SK-N-SH (cell line): ENCODE results near the gene PRR20G. TPM values are rescaled to one million over a fixed set of nuclear protein-coding genes. Genes with fewer than 3 reads are reported as not detected.

ENCODE experiments used
- CTCF ChIA-PET: fragments of 300-600, 350-600 bp; formaldehyde crosslinking; extraction: SDS; loops from one replicate; lab custom pipeline; 2021; lab: Yijun Ruan, JAX
- POLR2A ChIA-PET: fragments of 350-600 bp; sonication (Branson Sonifier 250); formaldehyde crosslinking; extraction: SDS; loops from one replicate; lab custom pipeline; 2020; ENCODE audit warnings: antibody characterized with exemption, inconsistent platforms; lab: Yijun Ruan, JAX
- DNase-seq: peaks from one replicate; pipeline ENCODE4 v3.0.0; 2012
- H2AFZ ChIP-seq: fragments of 200-600 bp; sonication (generic); 2 replicates; pipeline ENCODE4 v1.8.1; 2016; ENCODE audit warnings: antibody characterized with exemption, mild to moderate bottlenecking, low read depth
- H3F3A ChIP-seq: fragments of 200-600 bp; sonication (generic); replicated peaks from 2 replicates; pipeline ENCODE3; 2016; ENCODE audit warnings: antibody characterized with exemption, mild to moderate bottlenecking; ENCODE audit not compliant: insufficient read depth
- H3K27ac ChIP-seq, 2 experiments: fragments of 200-500 bp in 1 of 2; fragments of 200-600 bp in 1 of 2; sonication (Bioruptor generic) in 1 of 2; sonication (generic), shearing (Covaris generic) in 1 of 2; 2 replicates each; pipeline versions ENCODE4 v1.5.1 to v1.6.1; 2014 to 2016; ENCODE audit warnings: low read depth in 2 of 2, inconsistent platforms in 1 of 2, low read length in 1 of 2, mild to moderate bottlenecking in 1 of 2, mixed read lengths in 1 of 2
- H3K27me3 ChIP-seq: fragments of 200-600 bp; sonication (generic), shearing (Covaris generic); 2 replicates; pipeline ENCODE4 v1.6.1; 2016; ENCODE audit warnings: mixed run types; ENCODE audit not compliant: insufficient read depth
- H3K36me3 ChIP-seq, 2 experiments: fragments of 200-500 bp in 1 of 2; fragments of 200-600 bp in 1 of 2; sonication (Bioruptor generic) in 1 of 2; sonication (generic) in 1 of 2; replicated peaks in 1 of 2; 2 replicates each; pipeline versions ENCODE3 to v1.5.1; 2014 to 2016; ENCODE audit warnings: low read length in 1 of 2, mild to moderate bottlenecking in 1 of 2; ENCODE audit not compliant: insufficient read depth in 2 of 2, control insufficient read depth in 1 of 2
- H3K4me1 ChIP-seq, 2 experiments: fragments of 200-500 bp in 1 of 2; fragments of 200-600 bp in 1 of 2; sonication (Bioruptor generic) in 1 of 2; sonication (generic), shearing (Covaris generic) in 1 of 2; 2 replicates each; pipeline versions ENCODE4 v1.5.1 to v1.6.1; 2014 to 2016; ENCODE audit warnings: low read depth in 1 of 2, low read length in 1 of 2, mixed run types in 1 of 2; ENCODE audit not compliant: insufficient read depth in 2 of 2, control insufficient read depth in 1 of 2
- H3K4me2 ChIP-seq: fragments of 200-600 bp; sonication (generic), shearing (Covaris generic); 2 replicates; pipeline ENCODE4 v1.6.1; 2017; ENCODE audit warnings: mixed run types
- H3K4me3 ChIP-seq, 2 experiments: fragments of 200-500 bp in 1 of 2; fragments of 200-600 bp in 1 of 2; sonication (Bioruptor generic) in 1 of 2; sonication (generic), shearing (Covaris generic) in 1 of 2; 2 replicates each; pipeline versions ENCODE4 v1.5.1 to v1.8.1; 2014 to 2016; ENCODE audit warnings: low read depth in 2 of 2, inconsistent platforms in 1 of 2, low read length in 1 of 2, mild to moderate bottlenecking in 1 of 2, mixed read lengths in 1 of 2, moderate library complexity in 1 of 2
- H3K79me2 ChIP-seq: fragments of 200-600 bp; sonication (generic); 2 replicates; pipeline ENCODE4 v1.8.1; 2017; ENCODE audit warnings: mild to moderate bottlenecking; ENCODE audit not compliant: insufficient read depth
- H3K9ac ChIP-seq: fragments of 200-600 bp; sonication (generic); 2 replicates; pipeline ENCODE4 v1.6.1; 2017; ENCODE audit warnings: mixed run types
- H3K9me2 ChIP-seq: fragments of 200-600 bp; sonication (generic); 2 replicates; pipeline ENCODE4 v1.6.1; 2017; ENCODE audit warnings: mixed run types
- H3K9me3 ChIP-seq: fragments of 200-600 bp; sonication (generic); 2 replicates; pipeline ENCODE4 v1.6.1; 2017; ENCODE audit warnings: mixed run types, mild to moderate bottlenecking, moderate library complexity
- H4K20me1 ChIP-seq: fragments of 200-600 bp; sonication (generic); 2 replicates; pipeline ENCODE4 v1.6.1; 2017; ENCODE audit warnings: mild to moderate bottlenecking, mixed run types; ENCODE audit not compliant: insufficient read depth
- CHD2 ChIP-seq: fragments of 150-350 bp; IDR thresholded peaks from 2 replicates; pipeline ENCODE4 v1.6.1; 2018; ENCODE audit warnings: low read length; ENCODE audit not compliant: partially characterized antibody
- ELF1 ChIP-seq: IDR thresholded peaks from 2 replicates; pipeline ENCODE4 v1.4.0; 2012
- MEF2A ChIP-seq: IDR thresholded peaks from 2 replicates; pipeline ENCODE4 v1.4.0; 2012; ENCODE audit warnings: low read depth, borderline replicate concordance
- NFIC ChIP-seq: IDR thresholded peaks from 2 replicates; pipeline ENCODE4 v1.4.0; 2012; ENCODE audit warnings: borderline replicate concordance
- POLR2AphosphoS5 ChIP-seq: IDR thresholded peaks from 2 replicates; pipeline ENCODE4 v1.6.1; 2012; ENCODE audit warnings: low read depth, low read length
- RAD21 ChIP-seq: IDR thresholded peaks from 2 replicates; pipeline ENCODE4 v1.6.1; 2012; ENCODE audit warnings: mild to moderate bottlenecking, low read length
- RFX5 ChIP-seq: IDR thresholded peaks from 2 replicates; pipeline ENCODE4 v1.6.1; 2012; ENCODE audit warnings: mild to moderate bottlenecking, improper control_type of control experiment, low read length
- SIN3A ChIP-seq: IDR thresholded peaks from 2 replicates; pipeline ENCODE4 v1.6.1; 2012; ENCODE audit warnings: low read depth, mild to moderate bottlenecking, low read length, moderate library complexity, borderline replicate concordance
- TAF1 ChIP-seq: IDR thresholded peaks from 2 replicates; pipeline ENCODE4 v1.6.1; 2012; ENCODE audit warnings: low read depth, mild to moderate bottlenecking, low read length, moderate library complexity, borderline replicate concordance
- WGBS: methylation state at CpG from one replicate; pipeline ENCODE4 v1.1.6; 2017; ENCODE audit warnings: low lambda C conversion rate; 5-methylcytosine and 5-hydroxymethylcytosine counted together
- polyA plus RNA-seq, 3 experiments: library from polyadenylated mRNA; depleted of rRNA; stranded (reverse); fragments of >200 nt; gene quantifications; 2 replicates each; pipeline ENCODE4 v1.2.3, GENCODE V29; 2012
- TF ChIP-seq, protein P1 (sequence below): IDR thresholded peaks from 2 replicates; pipeline ENCODE4; 2012
- TF ChIP-seq, protein P2 (sequence below): IDR thresholded peaks from 2 replicates; pipeline ENCODE4 v1.6.1; 2012; ENCODE audit warnings: mild to moderate bottlenecking, low read depth, low read length, moderate library complexity
- TF ChIP-seq, protein P3 (sequence below): IDR thresholded peaks from 2 replicates; pipeline ENCODE4 v1.4.0; 2012; ENCODE audit warnings: low read depth, borderline replicate concordance

The PRR20G gene
- polyA plus RNA-seq, 1 of the 3 experiments (the other 2 are of a cell fraction): not detected

DNA sequence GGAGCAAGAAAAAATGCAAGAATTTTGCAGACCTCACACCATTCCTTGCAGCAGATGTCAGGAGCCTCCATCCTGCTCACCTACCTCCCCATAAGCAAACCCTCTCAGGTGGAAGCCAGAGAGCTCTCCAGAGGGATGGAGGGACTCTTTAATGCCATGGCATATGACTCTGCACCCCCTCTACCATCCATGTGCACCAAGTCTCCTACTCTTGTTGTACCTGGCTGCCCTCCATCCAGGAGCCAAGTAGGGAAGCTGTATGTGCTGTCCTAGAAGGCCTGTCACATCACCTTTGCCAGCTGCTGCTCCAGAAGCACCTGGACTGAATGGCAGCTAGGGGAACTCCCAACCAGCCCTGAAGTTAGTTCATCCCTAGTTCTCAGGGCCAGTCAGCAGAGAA lies 38.5 kb upstream of the PRR20G start:
- DNase-seq: no peak
- Histone ChIP-seq H3K4me3 (no peak overlapping the region), H3K4me2 (no peak overlapping the region)

DNA sequence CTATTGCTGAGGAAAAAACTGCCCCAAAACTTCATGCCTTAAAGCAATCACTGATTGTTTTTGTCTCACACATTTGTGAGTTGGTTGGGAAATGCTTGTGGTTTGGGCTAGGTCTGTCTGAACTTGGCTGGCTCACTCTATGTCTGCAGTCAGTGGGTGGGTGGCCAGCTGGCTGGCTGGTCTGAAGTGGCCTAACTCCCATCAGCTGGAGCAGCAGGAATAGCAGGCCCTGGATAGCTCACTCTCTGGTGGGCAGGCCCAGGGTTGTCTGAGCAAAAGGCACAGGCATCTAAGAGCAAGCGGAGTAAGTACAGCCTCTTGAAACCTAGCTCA lies 37.7 kb upstream of the PRR20G start:
- Histone ChIP-seq H3K4me1 (no peaks in the 10 kb centered on the region; a peak in 1 of 4 replicates), H3K4me2 (no peak overlapping the region), H3K9me3 (0 out of 2 replicates have a peak, but pooled peaks cover 4% of the 10 kb centered on the region), H2AFZ (no peak overlapping the region), H3K4me3 (no peak overlapping the region), H3K27ac (no peak overlapping the region), H3K36me3 (no peaks in the 10 kb centered on the region)
- WGBS: 80% methylated on average over 1 of the region's 1 CpG
- no peak for DNase-seq
- TF ChIP-seq, protein P1, sequence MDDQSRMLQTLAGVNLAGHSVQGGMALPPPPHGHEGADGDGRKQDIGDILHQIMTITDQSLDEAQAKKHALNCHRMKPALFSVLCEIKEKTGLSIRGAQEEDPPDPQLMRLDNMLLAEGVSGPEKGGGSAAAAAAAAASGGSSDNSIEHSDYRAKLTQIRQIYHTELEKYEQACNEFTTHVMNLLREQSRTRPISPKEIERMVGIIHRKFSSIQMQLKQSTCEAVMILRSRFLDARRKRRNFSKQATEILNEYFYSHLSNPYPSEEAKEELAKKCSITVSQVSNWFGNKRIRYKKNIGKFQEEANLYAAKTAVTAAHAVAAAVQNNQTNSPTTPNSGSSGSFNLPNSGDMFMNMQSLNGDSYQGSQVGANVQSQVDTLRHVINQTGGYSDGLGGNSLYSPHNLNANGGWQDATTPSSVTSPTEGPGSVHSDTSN: no peak
- TF ChIP-seq POLR2AphosphoS5 (no peak), TAF1 (no peak), SIN3A (no peak), CHD2 (no peak), RAD21 (no peak), ELF1 (no peak), MEF2A (no peak), NFIC (no peak)
- TF ChIP-seq, all 33 proteins: peak for 0
- Histone ChIP-seq H3K27me3 (no peaks in the 10 kb centered on the region), H4K20me1 (no peaks in the 10 kb centered on the region), H3K9ac (no peak overlapping the region), H3K9me2 (no peaks in the 10 kb centered on the region), H3F3A (no peaks in the 10 kb centered on the region), H3K79me2 (no peaks in the 10 kb centered on the region)
- ChIA-PET CTCF (no interaction called here), POLR2A (interaction anchor here (1.0 kb wide), 1 partner anchor 11 kb away, joined by 3 read pairs; no protein-coding TSS in a partner anchor)

More for the DNA sequence above, 38.5 kb upstream of the PRR20G start:
- POLR2A ChIA-PET: interaction anchor here (1.0 kb wide), 1 partner anchor 10 kb away, joined by 3 read pairs; no protein-coding TSS in a partner anchor
- Histone ChIP-seq H3K4me1 (no peaks in the 10 kb centered on the region; a peak in 1 of 4 replicates), H2AFZ (no peak overlapping the region), H3K79me2 (no peaks in the 10 kb centered on the region), H3K9me3 (peaks cover 6% of the 10 kb centered on the region; the same call in 1 of the 2 replicates), H3K9ac (no peak overlapping the region), H4K20me1 (no peaks in the 10 kb centered on the region), H3K36me3 (no peaks in the 10 kb centered on the region), H3K27ac (no peak overlapping the region), H3K9me2 (no peaks in the 10 kb centered on the region), H3K27me3 (no peaks in the 10 kb centered on the region), H3F3A (no peaks in the 10 kb centered on the region)
- CTCF ChIA-PET: no interaction called here
- TF ChIP-seq RFX5: no peak
- TF ChIP-seq, protein P2, sequence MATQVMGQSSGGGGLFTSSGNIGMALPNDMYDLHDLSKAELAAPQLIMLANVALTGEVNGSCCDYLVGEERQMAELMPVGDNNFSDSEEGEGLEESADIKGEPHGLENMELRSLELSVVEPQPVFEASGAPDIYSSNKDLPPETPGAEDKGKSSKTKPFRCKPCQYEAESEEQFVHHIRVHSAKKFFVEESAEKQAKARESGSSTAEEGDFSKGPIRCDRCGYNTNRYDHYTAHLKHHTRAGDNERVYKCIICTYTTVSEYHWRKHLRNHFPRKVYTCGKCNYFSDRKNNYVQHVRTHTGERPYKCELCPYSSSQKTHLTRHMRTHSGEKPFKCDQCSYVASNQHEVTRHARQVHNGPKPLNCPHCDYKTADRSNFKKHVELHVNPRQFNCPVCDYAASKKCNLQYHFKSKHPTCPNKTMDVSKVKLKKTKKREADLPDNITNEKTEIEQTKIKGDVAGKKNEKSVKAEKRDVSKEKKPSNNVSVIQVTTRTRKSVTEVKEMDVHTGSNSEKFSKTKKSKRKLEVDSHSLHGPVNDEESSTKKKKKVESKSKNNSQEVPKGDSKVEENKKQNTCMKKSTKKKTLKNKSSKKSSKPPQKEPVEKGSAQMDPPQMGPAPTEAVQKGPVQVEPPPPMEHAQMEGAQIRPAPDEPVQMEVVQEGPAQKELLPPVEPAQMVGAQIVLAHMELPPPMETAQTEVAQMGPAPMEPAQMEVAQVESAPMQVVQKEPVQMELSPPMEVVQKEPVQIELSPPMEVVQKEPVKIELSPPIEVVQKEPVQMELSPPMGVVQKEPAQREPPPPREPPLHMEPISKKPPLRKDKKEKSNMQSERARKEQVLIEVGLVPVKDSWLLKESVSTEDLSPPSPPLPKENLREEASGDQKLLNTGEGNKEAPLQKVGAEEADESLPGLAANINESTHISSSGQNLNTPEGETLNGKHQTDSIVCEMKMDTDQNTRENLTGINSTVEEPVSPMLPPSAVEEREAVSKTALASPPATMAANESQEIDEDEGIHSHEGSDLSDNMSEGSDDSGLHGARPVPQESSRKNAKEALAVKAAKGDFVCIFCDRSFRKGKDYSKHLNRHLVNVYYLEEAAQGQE: no peak
- TF ChIP-seq, protein P3, sequence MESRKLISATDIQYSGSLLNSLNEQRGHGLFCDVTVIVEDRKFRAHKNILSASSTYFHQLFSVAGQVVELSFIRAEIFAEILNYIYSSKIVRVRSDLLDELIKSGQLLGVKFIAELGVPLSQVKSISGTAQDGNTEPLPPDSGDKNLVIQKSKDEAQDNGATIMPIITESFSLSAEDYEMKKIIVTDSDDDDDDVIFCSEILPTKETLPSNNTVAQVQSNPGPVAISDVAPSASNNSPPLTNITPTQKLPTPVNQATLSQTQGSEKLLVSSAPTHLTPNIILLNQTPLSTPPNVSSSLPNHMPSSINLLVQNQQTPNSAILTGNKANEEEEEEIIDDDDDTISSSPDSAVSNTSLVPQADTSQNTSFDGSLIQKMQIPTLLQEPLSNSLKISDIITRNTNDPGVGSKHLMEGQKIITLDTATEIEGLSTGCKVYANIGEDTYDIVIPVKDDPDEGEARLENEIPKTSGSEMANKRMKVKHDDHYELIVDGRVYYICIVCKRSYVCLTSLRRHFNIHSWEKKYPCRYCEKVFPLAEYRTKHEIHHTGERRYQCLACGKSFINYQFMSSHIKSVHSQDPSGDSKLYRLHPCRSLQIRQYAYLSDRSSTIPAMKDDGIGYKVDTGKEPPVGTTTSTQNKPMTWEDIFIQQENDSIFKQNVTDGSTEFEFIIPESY: no peak
